Non-pigmented ciliary epithelial cell (primary cell): Measurements from ENCODE around the gene FANCB.

Source experiments
- DNase-seq: peaks from one replicate; pipeline ENCODE4 v3.0.0-alpha.2; 2010; ENCODE audit warnings: low read depth

FANCB gene

DNA sequence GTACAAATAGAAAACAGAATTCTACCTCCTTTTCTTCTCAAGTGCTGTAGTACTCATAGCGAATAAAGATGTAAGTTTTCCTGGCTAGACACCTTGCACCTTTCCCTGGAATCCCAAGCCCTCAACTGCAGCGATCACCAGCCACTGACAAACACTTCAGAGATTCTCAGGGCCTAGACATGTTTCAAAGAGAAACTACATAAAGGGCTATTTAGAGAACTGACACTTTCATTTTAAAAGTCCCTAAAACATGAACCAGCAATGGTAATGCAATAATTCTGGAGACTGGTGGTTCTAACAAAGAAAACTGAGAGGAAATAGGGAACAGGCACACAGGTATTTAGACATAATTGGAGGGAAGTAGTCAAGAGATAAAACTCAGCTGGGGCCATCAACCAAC lies 35.7 kb downstream of the FANCB start:
- DNase-seq, result no peak

DNA sequence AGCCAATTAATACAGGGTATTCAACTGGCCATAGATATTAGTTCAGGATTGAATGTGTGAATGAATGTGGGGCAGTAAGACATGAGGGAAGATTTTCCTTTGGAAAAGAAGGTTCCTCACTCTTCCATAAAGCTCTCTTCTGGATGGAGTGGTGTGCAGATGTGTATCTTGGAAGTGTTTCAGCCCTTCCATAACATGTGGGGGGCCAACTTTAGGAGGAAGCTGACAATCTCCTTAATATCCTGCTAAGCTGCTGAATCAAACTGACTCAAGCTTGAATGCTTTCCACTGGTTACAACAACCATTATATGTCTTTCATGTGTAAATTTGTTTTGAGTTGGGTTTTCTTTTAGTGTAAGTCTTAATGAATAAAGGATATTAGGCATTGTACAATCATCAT lies 40.3 kb downstream of the FANCB start:
- no peak for DNase-seq

DNA sequence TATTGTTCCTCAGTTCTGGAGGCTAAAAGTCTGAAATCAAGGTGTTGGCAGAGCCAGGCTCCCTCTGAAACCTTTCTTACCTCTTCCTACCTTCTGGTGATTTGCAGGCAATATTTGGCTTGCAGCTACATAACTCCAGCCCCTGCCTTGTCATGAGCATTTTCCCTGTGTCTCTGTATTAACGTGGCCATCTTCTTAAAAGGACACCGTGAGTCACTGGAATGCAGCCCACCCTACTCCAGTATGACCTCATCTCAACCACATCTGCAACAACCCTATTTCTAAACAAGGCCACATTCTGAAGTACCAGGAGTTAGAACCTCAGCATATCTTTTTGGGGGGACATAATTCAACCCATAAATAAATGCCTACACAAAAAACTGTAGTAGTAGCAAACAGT lies 40.7 kb downstream of the FANCB start:
- DNase-seq, result peak; percentile 42

DNA sequence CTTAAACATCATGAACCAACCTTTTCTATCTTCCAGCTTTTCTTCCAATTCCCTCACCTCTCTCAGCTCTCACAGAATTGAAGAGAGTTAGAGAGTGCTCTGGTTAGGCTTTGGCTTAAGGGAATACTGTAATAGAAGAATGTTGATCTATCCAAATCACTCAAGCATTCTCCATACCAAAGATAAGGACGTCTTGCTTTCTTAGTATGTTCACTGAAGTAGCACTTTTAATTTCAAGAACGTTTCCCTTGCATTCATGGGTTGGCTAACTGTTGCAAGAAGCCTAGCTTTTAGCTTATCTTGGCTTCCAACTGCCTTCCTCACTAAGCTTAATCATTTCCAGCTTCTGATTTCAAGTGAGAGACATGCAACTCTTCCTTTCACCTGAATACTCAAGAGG lies 43.2 kb downstream of the FANCB start:
- DNase-seq, result no peak

DNA sequence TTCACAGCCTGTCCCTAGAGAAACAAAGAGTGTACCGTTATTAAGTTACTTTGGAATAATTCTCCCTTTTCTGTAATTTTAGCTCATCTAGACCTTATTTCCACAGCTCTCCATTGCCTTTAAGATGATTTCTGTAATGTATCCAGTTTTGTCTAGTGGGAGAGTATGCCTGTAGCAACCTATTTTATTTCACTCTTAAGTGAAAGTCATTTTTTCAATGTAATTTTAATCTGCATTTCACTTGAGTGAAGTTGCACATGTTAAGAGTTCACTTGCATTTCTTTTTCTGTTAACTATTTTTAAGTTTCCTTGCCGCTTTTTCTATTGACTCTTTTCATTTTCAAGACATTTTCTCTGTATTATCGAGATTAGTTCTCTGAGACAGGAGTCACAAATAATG lies 46.5 kb downstream of the FANCB start:
- DNase-seq, result no peak

DNA sequence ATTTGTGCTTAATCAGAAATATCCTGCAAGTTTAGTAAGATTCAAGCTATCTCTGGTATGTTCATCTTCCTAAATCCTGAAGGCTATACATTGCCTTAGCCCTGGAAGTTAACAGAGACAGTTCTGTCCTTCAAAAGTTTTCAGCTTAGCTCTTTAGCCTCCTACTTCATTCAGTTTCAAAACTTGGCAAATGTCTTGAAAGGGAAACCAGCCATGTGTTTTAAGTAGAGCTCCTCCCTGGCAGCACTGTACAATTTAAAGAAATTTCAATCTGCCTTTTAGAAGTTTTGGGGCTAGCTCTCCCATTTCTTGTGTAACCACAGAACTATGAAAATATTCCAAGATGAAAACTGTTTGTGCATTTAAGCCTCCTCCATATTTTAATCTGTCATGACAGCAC lies 47.0 kb downstream of the FANCB start:
- no peak for DNase-seq

DNA sequence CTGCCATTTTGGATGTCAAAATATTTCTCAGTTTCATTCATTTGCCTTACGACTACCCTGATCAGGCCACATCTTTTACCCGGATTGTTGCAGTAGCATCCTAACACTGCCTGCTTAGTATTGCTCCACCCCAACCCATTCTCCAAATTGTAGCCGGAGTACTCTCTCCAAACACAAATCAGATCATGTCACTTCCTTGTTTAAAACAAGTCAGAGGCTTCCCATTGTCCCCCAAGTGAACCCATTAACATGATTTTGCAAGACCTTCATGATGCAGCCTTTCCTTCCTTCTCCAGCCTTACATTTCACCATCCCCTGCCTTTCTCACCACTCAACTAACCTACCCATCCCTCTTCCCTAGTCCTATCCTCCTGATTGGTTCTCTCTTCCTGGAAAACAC lies 53.1 kb downstream of the FANCB start:
- DNase-seq, result no peak

DNA sequence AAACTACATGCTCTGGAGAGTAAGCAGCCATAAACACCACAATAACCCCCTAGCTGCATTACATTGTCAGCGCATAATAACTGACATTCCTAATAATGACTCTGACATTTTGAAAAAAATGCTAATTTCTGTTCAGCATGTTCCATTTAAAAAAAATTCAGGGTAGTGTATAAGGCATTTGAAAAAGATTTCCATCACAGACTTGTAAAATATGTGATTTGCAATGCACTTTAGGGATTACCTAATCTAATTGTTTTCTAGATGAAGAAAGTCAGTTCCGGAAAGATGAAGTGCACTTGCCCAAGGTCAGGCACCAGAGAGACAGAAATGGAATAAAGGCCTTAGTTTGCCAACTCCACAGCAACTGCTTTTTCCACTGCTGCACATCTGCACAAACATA lies 55.3 kb downstream of the FANCB start:
- DNase-seq, result no peak

DNA sequence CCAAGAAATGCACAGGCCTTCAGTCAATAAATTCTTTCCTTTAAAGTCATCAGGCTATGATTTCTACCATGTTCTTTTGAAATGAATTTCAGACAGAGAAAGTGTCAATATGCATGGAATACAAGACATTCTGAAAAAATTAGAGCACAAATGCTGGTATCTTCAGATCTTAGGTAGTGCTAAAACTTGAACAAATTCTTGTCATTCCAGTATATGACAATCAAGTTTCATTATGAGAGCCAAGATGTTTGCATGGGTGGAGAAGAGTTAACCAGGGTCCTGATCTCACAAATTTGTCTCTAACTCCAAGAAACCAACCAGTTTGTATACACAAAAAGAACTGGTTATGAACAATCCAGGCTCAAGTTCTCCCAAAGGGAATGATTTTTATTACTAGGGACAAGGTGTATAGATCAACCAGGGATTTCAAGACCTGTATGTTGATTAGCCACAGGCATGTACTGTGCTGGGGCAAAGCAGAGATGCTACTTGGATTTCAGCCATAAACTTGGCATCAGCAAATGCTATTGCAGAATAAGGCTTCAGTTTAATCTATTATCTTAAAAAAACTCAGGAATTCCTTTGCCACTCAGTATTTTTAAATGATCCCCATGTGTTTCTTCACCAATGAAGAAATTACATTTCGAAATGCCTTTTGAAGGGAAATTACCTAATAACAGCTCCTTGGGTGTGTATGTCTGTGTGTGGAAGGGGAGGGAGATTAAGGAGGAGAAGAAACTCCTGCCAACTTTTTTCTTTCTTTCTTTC lies 69.7 kb downstream of the FANCB start:
- no peak for DNase-seq

DNA sequence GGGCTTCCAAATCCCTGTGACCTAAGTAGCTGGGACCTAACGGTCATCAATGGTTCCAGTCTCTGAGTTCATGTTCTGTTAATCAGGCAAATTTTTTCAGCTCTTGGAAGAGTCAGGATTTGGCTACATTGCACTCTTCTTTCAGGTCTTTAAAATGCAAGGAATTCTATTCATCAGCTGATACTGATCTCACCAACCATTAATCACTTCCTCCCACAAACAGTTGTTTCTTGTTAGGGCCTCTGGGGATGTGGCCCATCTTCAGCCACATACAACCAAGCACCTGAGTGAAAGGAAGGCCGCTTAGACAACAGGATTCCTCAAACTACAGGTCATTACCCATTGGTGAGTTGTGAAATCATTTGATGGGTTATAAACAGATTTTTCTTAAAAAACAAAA lies 71.7 kb downstream of the FANCB start:
- no peak for DNase-seq

DNA sequence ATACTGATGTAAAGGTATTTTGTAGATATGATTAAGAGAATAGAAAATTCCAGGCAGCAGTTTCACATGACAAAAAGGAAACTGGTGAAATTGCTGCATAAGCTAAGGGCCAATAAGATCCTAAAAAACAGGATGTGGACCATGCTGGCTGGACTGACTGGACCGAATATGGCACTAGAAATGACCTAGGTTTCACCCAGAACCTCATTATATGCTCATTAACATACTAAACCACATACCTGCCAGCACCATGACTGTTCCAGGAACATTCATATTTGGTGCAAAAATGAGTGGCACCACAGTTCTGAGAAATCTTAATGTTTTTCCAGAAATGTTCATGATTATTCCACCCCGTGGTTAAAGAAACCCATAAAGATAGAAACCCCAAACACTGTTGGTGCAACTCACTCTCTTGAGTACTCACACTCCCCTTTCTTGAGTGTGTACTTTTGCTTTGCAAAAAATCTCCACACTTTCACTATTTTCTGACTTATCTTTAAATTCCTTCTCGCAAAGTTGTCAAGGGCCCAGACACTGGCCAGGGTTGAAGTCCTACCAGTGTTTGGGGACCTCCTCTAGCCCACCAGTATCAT lies 74.0 kb downstream of the FANCB start:
- DNase-seq, result no peak
